MM.1S (cell line): ENCODE data around the gene CADPS.

Experiments
- CTCF ChIP-seq: fragments of 300-600 bp; sonication (generic); IDR thresholded peaks from 2 replicates; pipeline ENCODE4 v1.5.1; 2016; ENCODE audit warnings: antibody characterized with exemption, low read length, mixed read lengths
- EZH2 ChIP-seq: fragments of 300-600 bp; sonication (generic); optimal IDR thresholded peaks from 2 replicates; pipeline ENCODE3; 2017; ENCODE audit warnings: low read depth, mild to moderate bottlenecking, antibody characterized with exemption, low read length, mixed read lengths
- EZH2phosphoT487 ChIP-seq: fragments of 300-600 bp; sonication (generic); IDR thresholded peaks from 2 replicates; pipeline ENCODE4 v1.6.1; 2018; ENCODE audit warnings: antibody characterized with exemption, low read length

DNA sequence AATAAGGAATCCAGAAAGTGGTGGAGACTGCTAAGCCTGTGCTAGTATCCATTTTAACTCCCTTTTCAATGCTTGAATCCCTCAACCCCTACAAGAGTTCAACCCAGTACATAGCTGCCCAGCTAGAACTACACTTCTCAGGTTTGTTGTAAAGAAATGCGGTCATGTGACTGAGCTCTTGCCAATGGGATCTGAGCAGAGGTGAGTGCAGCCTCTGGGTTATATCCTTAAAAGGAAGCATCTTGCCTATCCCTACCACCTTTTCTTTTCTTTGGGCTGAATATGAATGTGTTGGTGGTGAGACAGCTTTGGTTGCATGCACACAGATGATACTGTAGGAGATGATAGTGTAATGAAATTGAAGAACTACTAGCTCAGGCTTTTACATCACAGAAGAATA is 139.7 kb downstream of the CADPS start:
- TF ChIP-seq CTCF (no peak), EZH2 (no peak), EZH2phosphoT487 (no peak)
